CD4-positive, alpha-beta T cell treated with Interferon gamma for 1 hour (primary cell): Measurements from ENCODE around the gene LGALS7.
"Not testable (repeated sequence)": the region's sequence is repeated elsewhere in the genome, so short reads cannot be mapped to it uniquely, and the experiment has no call there.

Source experiments
- DNase-seq: peaks from one replicate; pipeline ENCODE4 v3.0.0-alpha.2; 2020

The LGALS7 gene

GRCh38 chr19:38773469-38774177 lies at the start of gene LGALS7:
Gene LGALS7, minus strand, starts transcription at chr19:38773517. Its CDS starts 25 bp downstream, at chr19:38773492.
- no peak for DNase-seq

- DNase-seq: not testable (repeated sequence)
Observed at GRCh38 chr19:38821230-38821825, 48.0 kb upstream of the LGALS7 start.

- no peak for DNase-seq
Observed at GRCh38 chr19:38819231-38819920, 46.1 kb upstream of the LGALS7 start.

GRCh38 chr19:38817081-38817480 lies 43.8 kb upstream of the LGALS7 start:
- DNase-seq: no peak

GRCh38 chr19:38816131-38816750 lies 42.9 kb upstream of the LGALS7 start:
- no peak for DNase-seq

GRCh38 chr19:38815059-38816001 lies 42.0 kb upstream of the LGALS7 start:
- DNase-seq: no peak

- not testable (repeated sequence) for DNase-seq
Observed at GRCh38 chr19:38813932-38814331, 40.6 kb upstream of the LGALS7 start.

- DNase-seq: no peak
Observed at GRCh38 chr19:38813323-38813722, 40.0 kb upstream of the LGALS7 start.

- DNase-seq: no peak
Observed at GRCh38 chr19:38812841-38813320, 39.6 kb upstream of the LGALS7 start, which contains the start of gene LGALS4. Gene LGALS4, minus strand, starts transcription at chr19:38812945. Its CDS starts 59 bp downstream, at chr19:38812886.

- no peak for DNase-seq
Observed at GRCh38 chr19:38812009-38812840, 38.9 kb upstream of the LGALS7 start.

- no peak for DNase-seq
Observed at GRCh38 chr19:38809592-38810252, 36.4 kb upstream of the LGALS7 start.

GRCh38 chr19:38808741-38809140 lies 35.4 kb upstream of the LGALS7 start:
- no peak for DNase-seq

- DNase-seq: not testable (repeated sequence)
Observed at GRCh38 chr19:38807374-38808098, 34.2 kb upstream of the LGALS7 start.

- no peak for DNase-seq
Observed at GRCh38 chr19:38806371-38806770, 33.1 kb upstream of the LGALS7 start.

- DNase-seq: no peak
Observed at GRCh38 chr19:38805180-38805579, 31.9 kb upstream of the LGALS7 start.

GRCh38 chr19:38803543-38803942 lies 30.2 kb upstream of the LGALS7 start:
- no peak for DNase-seq

- DNase-seq: no peak
Observed at GRCh38 chr19:38801359-38802095, 28.2 kb upstream of the LGALS7 start.

GRCh38 chr19:38800577-38801347 lies 27.4 kb upstream of the LGALS7 start:
- DNase-seq: no peak
